Glutamatergic neuron (in vitro differentiated cells): ENCODE results near the gene SLC25A41. TPM values are rescaled to one million over a fixed set of nuclear protein-coding genes. Genes with fewer than 3 reads are reported as not detected.

Experiments used
- DNase-seq: peaks from one replicate; pipeline ENCODE4 v3.0.0; 2022
- H3K27ac Mint-ChIP-seq: one replicate; pipeline ENCODE4 v1.8.0; 2020; ENCODE audit warnings: mild to moderate bottlenecking, mixed read lengths, inconsistent platforms; ENCODE audit not compliant: unreplicated experiment
- H3K27me3 Mint-ChIP-seq: one replicate; pipeline ENCODE4 v1.8.0; 2020; ENCODE audit warnings: mild to moderate bottlenecking, moderate library complexity, mixed read lengths, inconsistent platforms; ENCODE audit not compliant: unreplicated experiment
- H3K36me3 Mint-ChIP-seq: one replicate; pipeline ENCODE4 v1.8.0; 2020; ENCODE audit warnings: mild to moderate bottlenecking, mixed read lengths, inconsistent platforms; ENCODE audit not compliant: unreplicated experiment
- H3K4me1 Mint-ChIP-seq: one replicate; pipeline ENCODE4 v1.8.0; 2020; ENCODE audit warnings: mild to moderate bottlenecking, low read depth, mixed read lengths, inconsistent platforms; ENCODE audit not compliant: unreplicated experiment
- H3K4me3 Mint-ChIP-seq: one replicate; pipeline ENCODE4 v1.8.0; 2020; ENCODE audit warnings: mild to moderate bottlenecking, mixed read lengths, inconsistent platforms; ENCODE audit not compliant: unreplicated experiment
- H3K9me3 Mint-ChIP-seq: one replicate; pipeline ENCODE4 v1.8.0; 2020; ENCODE audit warnings: mild to moderate bottlenecking, moderate library complexity, mixed read lengths, inconsistent platforms; ENCODE audit not compliant: unreplicated experiment
- CTCF ChIP-seq: fragments of 200-600 bp; sonication (generic); IDR thresholded peaks from one replicate; pipeline ENCODE4 v1.5.0; 2021; ENCODE audit not compliant: partially characterized antibody, unreplicated experiment
- total RNA-seq: library from RNA; stranded (reverse); fragmentation: NEBNext Ultra II Directional; extraction: Animal tissue kit (Norgen Biotek cat#: 25700); gene quantifications from one replicate; pipeline ENCODE4 v1.2.1, GENCODE V29; 2021; ENCODE audit not compliant: unreplicated experiment

The SLC25A41 gene
- total RNA-seq, 1 donor from 2014 or later = 0.29 TPM

- Mint-ChIP-seq H3K4me1 (peaks cover 15% of the 10 kb centered on the region), H3K4me3 (no peak overlapping the region), H3K36me3 (no peaks in the 10 kb centered on the region), H3K27me3 (peaks cover 13% of the 10 kb centered on the region), H3K9me3 (peaks cover 13% of the 10 kb centered on the region), H3K27ac (no peak overlapping the region)
- DNase-seq = no peak
- TF ChIP-seq CTCF = no peak
These were observed 6.4 kb downstream of the SLC25A41 start for GRCh38 chr19:6427131-6427530.

GRCh38 chr19:6425732-6426620 is 7.6 kb downstream of the SLC25A41 start:
- H3K4me1 Mint-ChIP-seq = peaks cover 17% of the 10 kb centered on the region
- H3K27me3 Mint-ChIP-seq = peaks cover 11% of the 10 kb centered on the region
- no peak for TF ChIP-seq CTCF
- H3K36me3 Mint-ChIP-seq = no peaks in the 10 kb centered on the region
- H3K27ac Mint-ChIP-seq = peak overlapping the region; percentile 90
- H3K4me3 Mint-ChIP-seq = no peak overlapping the region
- no peak for DNase-seq
- H3K9me3 Mint-ChIP-seq = peaks cover 12% of the 10 kb centered on the region

GRCh38 chr19:6424939-6425731 is 8.4 kb downstream of the SLC25A41 start:
- no peaks in the 10 kb centered on the region for H3K36me3 Mint-ChIP-seq

GRCh38 chr19:6424195-6424938 is 9.2 kb downstream of the SLC25A41 start, which contains the start of gene KHSRP:
TSS of gene KHSRP (minus strand) at chr19:6424811. CDS start at chr19:6424701, 110 bp downstream.
- no peak for TF ChIP-seq CTCF
- peaks cover 17% of the 10 kb centered on the region for H3K4me1 Mint-ChIP-seq
- peaks cover 12% of the 10 kb centered on the region for H3K9me3 Mint-ChIP-seq
- H3K27me3 Mint-ChIP-seq = peaks cover 11% of the 10 kb centered on the region
- H3K36me3 Mint-ChIP-seq = no peaks in the 10 kb centered on the region
- peak within 1 kb of the TSS; percentile 90 for H3K27ac Mint-ChIP-seq
- DNase-seq = peak; percentile 53
- H3K4me3 Mint-ChIP-seq = peak within 1 kb of the TSS; percentile 91

More at GRCh38 chr19:6424939-6425731, 8.4 kb downstream of the SLC25A41 start:
- Mint-ChIP-seq H3K4me1 (peaks cover 17% of the 10 kb centered on the region), H3K27me3 (peaks cover 11% of the 10 kb centered on the region), H3K4me3 (peak overlapping the region; percentile 79), H3K9me3 (peaks cover 12% of the 10 kb centered on the region), H3K27ac (peak overlapping the region; percentile 90)
- peak; percentile 98 for DNase-seq
- TF ChIP-seq CTCF = no peak
